HCT116 (cell line): ENCODE results near the gene KSR1.

Experiments used
- EZH2 ChIP-seq: fragments of 200-600 bp; sonication (generic); IDR thresholded peaks from 2 replicates; pipeline ENCODE4 v1.6.1; 2017; ENCODE audit warnings: antibody characterized with exemption, mixed run types
- POLR2AphosphoS5 ChIP-seq: IDR thresholded peaks from 2 replicates; pipeline ENCODE4 v1.6.1; 2011; ENCODE audit warnings: mild to moderate bottlenecking, low read depth, low read length, moderate library complexity
- TF ChIP-seq, protein P1 (sequence below), 3 experiments: fragments of 200-600 bp in 1 of 3; sonication (generic) in 1 of 3; IDR thresholded peaks in 2 of 3; conservative IDR thresholded peaks in 1 of 3; 2 replicates each; pipeline ENCODE4 v1.5.1; 2012 to 2017; ENCODE audit warnings: low read depth in 2 of 3, low read length in 2 of 3, antibody characterized with exemption in 1 of 3, borderline replicate concordance in 1 of 3, control low read depth in 1 of 3, mild to moderate bottlenecking in 1 of 3, mixed read lengths in 1 of 3, mixed run types in 1 of 3, moderate library complexity in 1 of 3; ENCODE audit not compliant: insufficient read depth in 1 of 3

GRCh38 chr17:27671591-27671910 lies 215.3 kb downstream of the KSR1 start:
- TF ChIP-seq EZH2 (no peak), POLR2AphosphoS5 (no peak)
- TF ChIP-seq, protein P1, sequence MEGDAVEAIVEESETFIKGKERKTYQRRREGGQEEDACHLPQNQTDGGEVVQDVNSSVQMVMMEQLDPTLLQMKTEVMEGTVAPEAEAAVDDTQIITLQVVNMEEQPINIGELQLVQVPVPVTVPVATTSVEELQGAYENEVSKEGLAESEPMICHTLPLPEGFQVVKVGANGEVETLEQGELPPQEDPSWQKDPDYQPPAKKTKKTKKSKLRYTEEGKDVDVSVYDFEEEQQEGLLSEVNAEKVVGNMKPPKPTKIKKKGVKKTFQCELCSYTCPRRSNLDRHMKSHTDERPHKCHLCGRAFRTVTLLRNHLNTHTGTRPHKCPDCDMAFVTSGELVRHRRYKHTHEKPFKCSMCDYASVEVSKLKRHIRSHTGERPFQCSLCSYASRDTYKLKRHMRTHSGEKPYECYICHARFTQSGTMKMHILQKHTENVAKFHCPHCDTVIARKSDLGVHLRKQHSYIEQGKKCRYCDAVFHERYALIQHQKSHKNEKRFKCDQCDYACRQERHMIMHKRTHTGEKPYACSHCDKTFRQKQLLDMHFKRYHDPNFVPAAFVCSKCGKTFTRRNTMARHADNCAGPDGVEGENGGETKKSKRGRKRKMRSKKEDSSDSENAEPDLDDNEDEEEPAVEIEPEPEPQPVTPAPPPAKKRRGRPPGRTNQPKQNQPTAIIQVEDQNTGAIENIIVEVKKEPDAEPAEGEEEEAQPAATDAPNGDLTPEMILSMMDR (IDR thresholded peaks at IDR 0.05 in 2 of 3, conservative IDR thresholded peaks at IDR 0.05 in 1 of 3; ENCODE audit: borderline replicate concordance in 1 of 3, insufficient read depth in 1 of 3, low read depth in 2 of 3, low read length in 2 of 3) = no peak
